HG03460 (cell line): Measurements from ENCODE around the gene VIPR2.
"Not testable (repeated sequence)": the region's sequence is repeated elsewhere in the genome, so short reads cannot be mapped to it uniquely, and the experiment has no call there.

Source experiments
- ATAC-seq: cut with Tn5 transposase; IDR thresholded peaks from one replicate; pipeline ENCODE4 v1.9.1; 2021; ENCODE audit not compliant: unreplicated experiment

Gene VIPR2

DNA sequence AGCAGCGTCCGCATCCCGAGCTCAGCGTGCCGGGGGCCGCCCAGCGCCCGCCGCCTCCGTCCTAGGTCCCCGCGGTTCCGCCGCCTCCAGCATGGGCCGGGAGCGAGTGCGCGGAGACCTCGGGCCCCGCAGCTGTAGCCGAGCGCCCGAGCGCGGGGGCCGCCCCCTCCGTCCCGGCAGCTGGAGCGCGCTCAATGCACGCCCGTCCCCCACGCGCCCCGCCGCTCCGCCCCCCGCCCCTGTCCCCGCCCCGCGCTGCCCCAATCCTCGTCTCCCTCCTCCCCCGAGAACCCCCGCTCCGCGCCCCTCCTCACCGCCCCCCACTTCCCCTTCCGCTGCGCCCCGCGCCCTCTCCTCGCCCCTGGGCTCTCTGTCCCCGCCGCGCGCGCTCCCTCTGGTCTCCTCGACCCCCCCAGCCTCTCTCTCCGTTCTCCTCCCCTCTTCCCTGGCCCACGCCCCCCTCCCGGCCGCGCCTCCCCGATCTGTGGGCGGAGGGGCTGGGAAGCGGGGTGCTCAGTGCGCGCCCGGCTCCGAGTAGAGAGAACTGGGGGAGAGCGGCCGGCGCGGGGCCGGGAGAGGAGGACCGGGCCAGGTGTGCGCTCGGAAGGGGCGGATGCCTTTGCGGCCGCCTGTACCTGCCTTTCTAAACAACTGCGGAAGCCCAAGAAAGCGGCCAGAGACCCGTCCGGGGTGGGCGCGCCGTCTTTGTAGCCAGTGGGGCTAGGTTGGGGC is at the start of gene VIPR2:
VIPR2 (minus strand) TSS at position 110 of the 732 bp plus-strand sequence; CDS start at position 14, 96 bp downstream.
- ATAC-seq: no peak

DNA sequence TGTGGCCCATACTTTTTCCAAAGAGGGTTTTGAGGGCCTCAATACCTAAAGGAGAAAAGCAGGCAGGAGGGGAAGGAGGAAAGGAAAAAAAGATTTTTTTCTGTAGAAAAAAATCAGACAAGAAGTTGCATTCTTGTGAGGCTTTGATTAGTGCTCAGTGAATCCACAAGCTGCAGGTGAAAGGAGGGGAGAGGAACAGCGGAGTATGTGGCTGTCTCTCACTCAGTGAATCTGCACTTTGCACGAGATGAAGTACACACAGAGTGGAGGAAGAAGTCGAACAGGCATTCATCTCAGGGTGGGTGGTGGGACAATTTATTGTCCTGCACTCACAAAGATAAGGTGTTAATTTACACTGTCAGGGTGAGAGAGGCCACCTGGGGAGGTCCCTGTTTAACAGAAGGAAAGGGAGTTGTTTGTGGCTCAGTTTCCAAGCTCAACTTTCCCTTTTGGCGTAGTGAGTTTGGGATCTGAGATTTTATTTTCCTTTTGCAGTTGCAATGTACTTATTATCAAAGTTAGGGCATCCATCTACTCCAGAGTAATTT is 49.0 kb upstream of the VIPR2 start:
- ATAC-seq: no peak

- ATAC-seq: no peak
These were observed 48.2 kb upstream of the VIPR2 start for GRCh38 chr7:159192725-159193453.

DNA sequence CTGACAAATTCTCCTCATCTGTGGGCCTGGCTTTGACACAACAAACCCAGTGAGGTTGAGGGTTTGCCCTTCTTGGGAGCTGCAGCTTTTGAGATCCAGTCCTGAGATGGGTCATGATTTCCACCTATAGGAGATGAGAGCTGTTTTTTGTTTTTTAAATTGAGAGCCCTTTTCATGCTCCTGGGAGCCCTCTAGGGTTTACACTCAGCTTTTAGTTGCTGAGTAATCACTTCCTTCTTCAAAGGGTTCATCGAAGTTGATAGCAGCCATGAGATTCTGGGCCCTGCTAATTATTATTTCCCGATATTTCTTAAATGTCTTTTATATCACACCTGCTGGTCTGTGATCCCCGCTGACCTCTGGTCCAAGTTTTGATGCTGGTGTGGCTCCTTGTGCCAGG is 47.3 kb upstream of the VIPR2 start:
- no peak for ATAC-seq

GRCh38 chr7:159191236-159191635 is 46.6 kb upstream of the VIPR2 start:
- ATAC-seq: no peak

- no peak for ATAC-seq
These were observed 43.3 kb upstream of the VIPR2 start for GRCh38 chr7:159188011-159188410.

DNA sequence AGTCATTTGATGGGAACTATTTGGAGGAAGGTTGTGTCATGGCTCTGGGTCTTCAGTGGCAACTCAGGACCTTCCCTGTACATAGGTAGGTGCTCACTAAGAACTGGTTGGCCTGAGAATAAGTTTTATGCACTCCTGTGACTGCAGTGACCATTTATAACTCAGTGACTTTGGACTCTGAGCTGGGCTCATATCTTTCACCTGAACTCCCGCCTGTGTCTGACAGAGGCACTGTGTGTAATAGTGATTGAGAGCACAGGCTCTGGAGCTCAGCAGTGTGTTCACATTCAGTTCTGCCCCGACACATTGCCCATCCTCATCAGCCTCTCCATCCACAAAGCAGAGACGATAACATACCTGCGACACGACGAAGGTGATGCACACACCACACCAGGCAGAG is 34.6 kb upstream of the VIPR2 start:
- no peak for ATAC-seq

- ATAC-seq: no peak
These were observed 32.8 kb upstream of the VIPR2 start for GRCh38 chr7:159177284-159177953.

GRCh38 chr7:159175792-159176191 is 31.1 kb upstream of the VIPR2 start:
- no peak for ATAC-seq

- not testable (repeated sequence) for ATAC-seq
These were observed 30.4 kb upstream of the VIPR2 start for GRCh38 chr7:159175100-159175499.

DNA sequence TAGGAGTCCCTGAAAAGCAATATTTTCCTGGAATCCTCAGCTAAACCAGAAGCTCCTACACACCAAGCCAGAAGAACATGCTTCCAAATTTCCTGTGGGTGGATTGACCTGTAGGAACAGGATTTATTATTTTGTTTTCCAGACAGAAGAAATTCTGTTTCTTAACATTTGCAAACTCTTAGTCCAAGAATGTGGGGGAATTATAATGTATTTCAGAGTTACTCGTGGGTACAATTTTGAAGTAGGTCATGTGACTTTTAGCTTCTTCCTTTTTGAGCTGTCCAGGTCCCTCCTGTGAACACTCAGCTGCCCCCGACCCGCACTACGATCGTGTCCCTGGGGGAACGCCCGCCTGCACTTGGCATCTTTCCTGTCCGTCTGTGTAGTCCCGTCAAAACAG is 27.7 kb upstream of the VIPR2 start:
- no peak for ATAC-seq

GRCh38 chr7:159169391-159169790 is 24.7 kb upstream of the VIPR2 start:
- no peak for ATAC-seq

- ATAC-seq: no peak
These were observed 22.5 kb upstream of the VIPR2 start for GRCh38 chr7:159167139-159167538.

DNA sequence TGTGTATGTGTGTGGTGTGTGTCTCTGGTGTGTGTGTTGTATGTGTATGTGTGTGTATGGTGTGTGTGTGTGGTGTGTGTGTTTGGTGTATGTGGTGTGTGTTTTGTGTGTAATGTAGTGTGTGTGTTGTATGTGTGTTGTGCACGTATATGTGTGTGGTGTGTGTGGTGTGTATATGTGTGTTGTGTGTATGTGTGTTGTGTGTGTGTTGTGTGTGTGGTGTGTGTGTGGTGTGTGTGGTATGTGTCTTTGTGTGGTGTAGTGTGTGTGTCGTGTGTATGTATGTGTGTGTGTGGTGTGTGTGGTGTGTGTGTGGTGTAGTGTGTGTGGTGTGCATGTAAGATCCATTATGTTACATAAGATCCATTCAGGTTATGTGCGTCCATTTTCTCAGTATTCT is 21.9 kb upstream of the VIPR2 start:
- ATAC-seq: no peak

DNA sequence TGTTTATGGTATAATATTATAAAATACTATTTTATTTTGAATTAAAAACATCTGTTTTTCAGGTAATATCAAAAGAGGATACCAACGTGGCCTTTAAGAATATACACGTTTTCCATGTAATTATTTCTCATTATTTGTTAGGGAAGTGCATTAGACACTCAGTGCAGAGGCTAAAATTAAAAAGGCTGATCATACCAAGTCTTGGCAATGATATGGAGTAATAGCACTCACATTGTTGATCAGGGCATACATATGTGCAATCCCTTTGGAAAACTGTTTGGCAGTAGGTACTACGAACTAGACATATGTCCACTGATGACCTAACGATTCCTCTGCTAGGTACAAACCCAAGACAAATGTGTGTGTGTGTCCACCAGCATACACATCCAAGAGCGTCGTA is 20.7 kb upstream of the VIPR2 start:
- no peak for ATAC-seq

DNA sequence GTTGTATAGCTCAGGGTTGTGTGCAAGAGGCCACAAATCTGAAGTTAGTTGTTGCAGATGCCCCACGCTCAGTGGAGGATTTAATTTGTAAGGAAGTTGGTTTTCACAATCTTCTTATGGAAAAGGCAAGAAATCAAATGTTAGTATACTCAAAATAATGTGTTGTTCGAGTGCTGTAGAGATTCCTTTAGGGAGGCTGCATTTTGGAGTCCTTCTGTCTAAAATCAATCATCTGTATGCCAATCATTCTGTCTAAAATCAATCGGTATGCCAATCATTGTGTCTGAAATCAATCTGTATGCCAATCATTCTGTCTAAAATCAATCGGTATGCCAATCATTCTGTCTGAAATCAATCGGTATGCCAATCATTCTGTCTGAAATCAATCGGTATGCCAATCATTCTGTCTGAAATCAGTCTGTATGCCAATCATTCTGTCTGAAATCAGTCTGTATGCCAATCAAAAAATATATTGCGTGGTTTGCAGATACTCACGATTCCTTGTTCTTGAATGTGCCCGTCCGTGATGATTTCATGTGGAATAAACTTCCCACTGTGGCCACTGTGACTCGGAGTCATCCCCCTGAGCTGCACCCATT is 19.1 kb upstream of the VIPR2 start:
- ATAC-seq: not testable (repeated sequence)

GRCh38 chr7:159162050-159162626 is 17.5 kb upstream of the VIPR2 start:
- not testable (repeated sequence) for ATAC-seq

GRCh38 chr7:159160450-159160849 is 15.8 kb upstream of the VIPR2 start:
- ATAC-seq: no peak

DNA sequence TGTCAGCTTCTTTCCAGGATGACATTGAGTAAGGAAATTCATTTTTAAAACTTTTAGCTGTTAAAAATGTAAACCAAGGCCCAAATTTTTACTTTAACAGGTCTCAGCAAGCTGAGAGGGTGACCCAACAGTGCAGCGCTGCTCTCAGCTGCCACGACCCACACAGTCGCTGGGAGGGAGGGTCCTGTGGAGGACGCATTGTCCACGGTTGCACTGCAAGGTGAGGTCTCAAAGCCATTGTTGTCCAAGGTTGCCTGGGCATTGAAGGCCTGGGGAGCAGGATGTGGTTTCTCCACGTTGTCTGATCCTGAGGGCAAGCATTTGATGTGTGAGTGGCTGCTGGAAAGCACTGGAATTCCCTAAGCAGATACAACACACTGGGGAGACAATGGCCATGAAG is 15.1 kb upstream of the VIPR2 start:
- ATAC-seq: no peak

GRCh38 chr7:159158888-159159405 is 14.3 kb upstream of the VIPR2 start:
- ATAC-seq: no peak
